GM18909 (cell line): ENCODE measurements around the gene PTGDR.

Experiments
- ATAC-seq: cut with Tn5 transposase; IDR thresholded peaks from one replicate; pipeline ENCODE4 v1.9.1; 2021; ENCODE audit warnings: mild to moderate bottlenecking; ENCODE audit not compliant: unreplicated experiment, poor library complexity

Gene PTGDR

GRCh38 chr14:52263190-52263589 lies 4.3 kb upstream of the PTGDR start:
- ATAC-seq = no peak

DNA sequence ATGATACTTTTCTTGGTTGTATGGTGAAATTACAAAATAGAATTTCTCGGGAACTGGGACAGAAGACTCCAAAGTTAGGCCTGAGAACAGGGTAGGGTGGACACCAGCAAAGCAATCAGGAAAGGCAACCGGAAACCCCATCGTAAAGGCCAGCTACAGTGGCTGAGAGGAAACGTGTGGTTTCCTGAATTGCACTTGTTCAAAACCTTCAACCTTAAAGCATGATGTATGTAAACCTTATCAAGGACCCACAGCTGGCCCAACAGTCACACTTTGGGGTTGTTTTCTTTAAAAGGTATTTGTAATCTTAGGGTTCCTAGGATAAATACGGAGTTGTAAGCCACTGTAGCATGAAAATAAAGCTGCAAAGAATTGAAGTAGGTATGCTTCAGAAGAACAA lies 2.2 kb upstream of the PTGDR start:
- ATAC-seq = peak; percentile 53

GRCh38 chr14:52266179-52266578 lies 1.3 kb upstream of the PTGDR start:
- no peak for ATAC-seq

DNA sequence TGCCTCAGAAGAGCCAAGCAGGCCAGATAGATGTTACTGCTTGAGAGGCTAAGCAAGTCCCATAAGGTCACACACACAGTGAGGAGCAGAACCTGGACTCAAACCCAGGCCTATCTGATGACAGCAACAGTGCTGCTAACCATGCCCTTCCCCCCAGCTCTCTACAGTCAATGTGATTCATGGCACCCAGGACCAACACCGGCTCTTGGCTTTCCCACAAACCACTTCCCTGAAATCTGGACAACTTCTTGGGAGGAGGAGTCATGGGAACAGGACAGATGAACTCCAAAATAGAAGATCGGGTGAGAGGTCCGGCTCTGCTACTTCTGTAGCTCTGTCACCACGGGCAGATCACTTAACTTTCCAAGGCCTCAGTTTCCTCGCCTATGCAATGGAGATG lies 716 bp upstream of the PTGDR start:
- ATAC-seq = no peak

GRCh38 chr14:52268279-52269061 lies 972 bp downstream of the PTGDR start:
- no peak for ATAC-seq

DNA sequence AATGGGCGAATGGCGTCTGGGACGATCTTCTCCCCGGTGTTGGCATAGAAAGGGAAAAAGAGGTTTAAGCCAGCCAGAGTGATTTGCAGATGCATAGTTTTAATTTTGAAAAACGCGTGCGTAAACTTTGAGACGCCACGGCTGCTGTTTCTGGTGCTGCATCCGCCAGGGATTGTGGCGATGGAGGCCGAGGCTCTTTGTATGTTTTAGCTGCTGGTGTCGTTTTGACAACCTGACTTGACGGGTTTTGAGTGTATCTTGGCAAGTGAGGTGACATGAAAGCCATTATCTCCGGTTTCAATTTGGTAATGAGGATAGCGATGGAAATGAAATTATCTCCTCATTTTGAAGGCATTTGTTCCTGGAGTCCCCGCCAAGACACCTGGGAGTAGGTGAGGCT lies 1.6 kb downstream of the PTGDR start:
- no peak for ATAC-seq

DNA sequence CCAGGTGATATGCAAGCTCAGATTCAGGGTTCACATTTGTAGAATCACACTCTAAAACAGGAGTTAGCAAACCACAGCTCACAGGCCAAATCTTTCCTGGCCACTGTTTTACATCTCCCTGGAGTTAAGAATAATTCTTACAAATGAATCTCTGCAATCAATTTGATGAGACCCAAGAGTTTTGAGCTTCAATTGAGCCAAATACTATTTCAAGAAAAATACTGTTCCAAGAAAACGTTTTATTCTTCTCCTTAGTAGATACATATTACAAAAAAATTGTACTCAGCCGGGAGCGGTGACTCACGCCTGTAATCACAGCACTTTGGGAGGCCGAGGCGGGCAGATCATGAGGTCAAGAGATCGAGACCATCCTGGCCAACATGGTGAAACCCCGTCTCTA lies 2.5 kb downstream of the PTGDR start:
- no peak for ATAC-seq

GRCh38 chr14:52271538-52271937 lies 4.0 kb downstream of the PTGDR start:
- ATAC-seq = no peak

GRCh38 chr14:52272375-52272774 lies 4.9 kb downstream of the PTGDR start:
- ATAC-seq = no peak

GRCh38 chr14:52275372-52275771 lies 7.9 kb downstream of the PTGDR start:
- no peak for ATAC-seq

GRCh38 chr14:52277552-52277951 lies 10.1 kb downstream of the PTGDR start:
- ATAC-seq = no peak

DNA sequence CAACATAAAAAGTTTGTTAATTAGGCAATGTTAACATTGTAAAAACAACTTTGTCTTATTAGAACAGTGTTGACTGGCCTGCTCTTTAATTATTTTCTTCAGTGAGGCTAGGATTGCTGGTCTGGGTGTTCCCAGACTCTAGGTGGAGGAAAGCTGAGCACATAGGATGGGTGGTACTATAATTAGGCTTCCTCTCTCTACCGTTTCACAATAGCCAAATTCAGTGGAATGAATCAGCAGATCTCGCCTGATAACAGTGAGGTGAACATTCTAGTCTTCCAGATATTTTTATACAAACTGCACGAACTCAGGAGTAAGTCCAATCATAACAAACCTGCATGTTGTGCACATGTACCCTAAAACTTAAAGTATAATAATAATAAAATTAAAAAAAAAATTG lies 11.9 kb downstream of the PTGDR start:
- no peak for ATAC-seq

GRCh38 chr14:52283099-52283498 lies 15.6 kb downstream of the PTGDR start:
- no peak for ATAC-seq

DNA sequence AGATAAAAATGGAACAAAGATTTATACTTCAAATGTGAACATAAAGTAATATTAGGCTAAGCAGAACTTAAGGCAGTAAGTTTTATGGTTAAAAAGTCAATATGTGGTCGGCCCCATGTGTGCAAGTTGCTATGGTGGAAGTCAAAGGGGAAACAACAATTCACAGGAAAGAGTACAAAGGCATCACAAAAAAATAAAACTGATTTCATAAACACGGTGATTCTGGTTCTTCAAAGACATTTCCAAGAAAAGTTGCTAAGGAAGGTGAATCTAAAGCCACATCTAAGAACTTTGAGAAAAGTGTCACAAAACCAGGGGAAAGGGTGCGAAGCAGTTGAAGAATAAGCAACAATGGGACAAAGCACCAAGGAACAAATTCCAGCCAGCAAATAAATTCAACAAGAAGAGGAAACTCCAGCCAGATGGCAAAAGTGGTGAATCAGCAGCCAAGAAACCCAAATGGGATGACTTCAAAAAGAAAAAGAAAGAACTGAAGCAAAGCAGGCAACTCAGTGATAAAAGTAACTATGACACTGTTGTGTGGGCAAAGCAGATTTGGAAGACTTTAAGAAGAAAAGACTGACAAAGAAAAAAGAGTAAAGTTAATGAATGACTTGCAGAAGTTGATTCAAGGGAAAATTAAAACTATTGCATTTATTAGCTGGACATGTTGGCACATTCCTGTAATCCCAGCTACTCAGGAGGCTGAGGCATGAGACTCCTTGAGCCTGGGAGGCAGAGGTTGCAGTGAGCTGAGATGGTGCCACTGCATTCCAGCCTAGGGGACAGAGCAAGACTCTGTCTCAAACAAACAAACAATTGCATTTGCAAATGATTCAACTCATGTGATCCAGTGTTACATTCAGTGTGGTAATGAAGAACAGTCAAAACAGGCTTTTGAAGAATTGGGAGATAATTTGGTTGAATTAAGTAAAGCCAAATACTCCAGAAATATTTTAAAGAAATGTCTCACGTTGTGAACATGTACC lies 19.5 kb downstream of the PTGDR start:
- no peak for ATAC-seq

DNA sequence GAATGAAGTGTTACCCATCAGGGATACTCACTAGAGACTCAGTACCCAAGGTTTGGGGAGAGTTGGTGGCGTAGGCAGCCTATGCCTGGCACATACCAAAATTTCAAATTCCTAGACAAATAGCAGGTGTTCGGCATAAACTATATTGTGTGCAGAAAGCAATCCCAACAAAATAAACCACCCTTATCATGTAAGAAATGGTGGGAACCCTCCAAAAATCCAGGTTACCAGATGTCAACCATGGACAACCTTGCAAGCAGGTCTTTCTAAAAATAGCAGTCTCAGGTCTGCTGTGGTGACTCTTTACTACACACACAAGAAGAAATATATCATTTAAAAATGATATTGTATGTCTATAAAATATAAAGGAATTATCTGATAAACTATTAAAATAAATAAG lies 28.9 kb downstream of the PTGDR start:
- no peak for ATAC-seq

DNA sequence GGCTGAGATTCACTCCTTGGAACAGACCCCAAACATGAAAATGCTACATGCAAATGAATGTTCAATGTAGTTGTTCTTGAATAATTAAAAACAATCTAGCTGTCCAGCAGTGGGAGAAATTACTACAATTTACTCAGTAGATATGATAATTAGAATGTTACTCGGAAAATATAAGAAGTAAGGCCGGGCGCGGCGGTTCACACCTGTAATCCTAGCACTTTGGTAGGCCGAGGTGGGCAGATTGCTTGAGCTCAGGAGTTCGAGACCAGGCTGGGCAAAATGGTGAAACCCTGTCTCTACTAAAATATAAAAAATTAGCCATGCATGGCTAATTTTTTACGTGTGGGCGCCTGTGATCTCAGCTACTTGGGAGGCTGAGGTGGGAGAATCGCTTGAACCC lies 31.3 kb downstream of the PTGDR start:
- ATAC-seq = no peak

GRCh38 chr14:52299692-52300278 lies 32.3 kb downstream of the PTGDR start:
- ATAC-seq = no peak

- no peak for ATAC-seq
These were observed 35.7 kb downstream of the PTGDR start for GRCh38 chr14:52303236-52303635.

DNA sequence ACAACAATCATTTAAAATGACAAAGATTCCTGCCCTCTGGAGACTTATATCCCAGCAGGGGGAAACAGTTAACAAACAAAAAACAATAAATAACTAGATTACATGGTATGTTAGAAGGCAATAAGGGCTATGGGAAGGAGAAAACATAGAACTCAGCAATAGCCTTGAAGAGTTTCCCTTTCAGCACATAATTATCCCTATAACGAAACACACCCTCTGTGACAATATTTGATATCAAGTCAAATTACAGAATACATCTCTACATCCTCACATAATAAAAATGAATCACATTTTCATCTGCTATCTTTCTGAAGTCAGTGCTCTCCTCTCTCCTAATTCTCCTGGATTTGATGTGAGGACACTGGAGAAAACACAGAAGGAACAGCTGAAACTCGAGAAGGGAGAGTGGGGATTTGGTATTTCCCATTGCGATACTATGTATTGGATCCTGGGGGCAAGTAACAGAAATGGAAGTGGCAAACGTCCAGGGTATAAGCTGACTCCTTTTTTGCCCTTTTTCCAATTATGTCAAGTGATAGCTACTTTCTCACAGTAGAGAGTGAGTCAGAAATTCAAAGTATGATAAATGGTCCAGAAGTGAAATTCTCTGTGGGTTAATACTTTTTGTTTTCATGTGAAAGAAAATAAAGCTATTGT lies 36.9 kb downstream of the PTGDR start:
- no peak for ATAC-seq

DNA sequence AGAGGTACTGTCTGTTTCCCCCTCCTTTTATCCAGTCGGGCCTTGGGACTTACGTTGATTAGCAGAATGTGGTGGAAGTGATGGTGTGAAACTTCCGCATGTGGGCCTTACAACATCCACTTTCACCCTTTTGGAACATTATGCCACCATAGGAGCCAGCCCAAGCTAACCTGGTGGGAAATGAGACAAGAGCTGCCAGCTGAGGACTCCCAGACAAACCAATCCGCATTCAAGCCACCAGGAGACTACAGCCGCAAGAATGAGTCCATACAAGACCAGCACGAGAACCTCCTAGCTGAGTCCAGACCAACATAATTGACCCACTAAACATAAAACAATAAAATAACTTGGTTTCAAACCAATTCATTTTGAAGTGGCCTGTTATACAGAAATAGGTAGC lies 37.5 kb downstream of the PTGDR start:
- no peak for ATAC-seq

DNA sequence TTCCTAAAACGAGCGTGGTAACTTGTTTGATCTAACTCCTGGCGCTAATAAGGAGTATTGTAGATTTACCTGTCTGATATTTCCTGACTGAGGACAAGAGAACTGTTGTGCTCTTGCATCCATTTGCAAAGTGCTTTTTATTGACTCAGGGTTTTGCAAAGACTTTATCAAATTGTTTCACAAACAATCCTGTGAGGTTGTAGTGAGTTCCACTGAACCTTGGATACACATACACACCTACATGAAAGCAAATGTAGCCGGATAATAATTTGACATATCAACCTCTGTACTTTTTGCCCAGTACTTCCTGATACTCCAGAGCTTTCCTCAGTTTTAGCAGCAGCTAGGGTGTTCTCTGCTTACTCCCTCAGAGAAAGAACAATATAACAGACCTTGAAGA lies 39.9 kb downstream of the PTGDR start:
- no peak for ATAC-seq
